Cerebellar cortex (tissue), 1 donor: ENCODE data around the gene RAD23A.

Experiments used
- DNase-seq: peaks from one replicate; pipeline ENCODE4 v3.0.0-alpha.2; 2015; ENCODE audit warnings: low spot score

RAD23A gene

DNA sequence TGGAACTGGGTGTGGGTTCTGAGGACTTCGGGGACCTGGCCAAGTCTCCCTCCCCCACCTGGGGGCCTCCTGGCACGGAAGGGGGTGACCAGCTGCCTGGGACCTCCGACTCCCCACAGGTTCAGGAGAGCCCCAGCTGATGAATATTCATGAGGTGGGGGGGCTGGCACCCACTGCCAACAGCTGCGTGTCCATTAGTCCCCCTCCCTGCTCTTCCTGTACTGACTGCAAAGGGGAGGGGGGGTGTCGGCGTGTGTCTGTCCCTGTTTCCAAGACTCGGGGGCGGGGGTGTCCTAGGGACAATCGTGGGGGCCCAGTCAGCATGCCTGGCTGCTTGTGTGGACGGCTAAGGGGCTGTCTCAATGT lies 39.0 kb downstream of the RAD23A start:
- DNase-seq, result no peak

DNA sequence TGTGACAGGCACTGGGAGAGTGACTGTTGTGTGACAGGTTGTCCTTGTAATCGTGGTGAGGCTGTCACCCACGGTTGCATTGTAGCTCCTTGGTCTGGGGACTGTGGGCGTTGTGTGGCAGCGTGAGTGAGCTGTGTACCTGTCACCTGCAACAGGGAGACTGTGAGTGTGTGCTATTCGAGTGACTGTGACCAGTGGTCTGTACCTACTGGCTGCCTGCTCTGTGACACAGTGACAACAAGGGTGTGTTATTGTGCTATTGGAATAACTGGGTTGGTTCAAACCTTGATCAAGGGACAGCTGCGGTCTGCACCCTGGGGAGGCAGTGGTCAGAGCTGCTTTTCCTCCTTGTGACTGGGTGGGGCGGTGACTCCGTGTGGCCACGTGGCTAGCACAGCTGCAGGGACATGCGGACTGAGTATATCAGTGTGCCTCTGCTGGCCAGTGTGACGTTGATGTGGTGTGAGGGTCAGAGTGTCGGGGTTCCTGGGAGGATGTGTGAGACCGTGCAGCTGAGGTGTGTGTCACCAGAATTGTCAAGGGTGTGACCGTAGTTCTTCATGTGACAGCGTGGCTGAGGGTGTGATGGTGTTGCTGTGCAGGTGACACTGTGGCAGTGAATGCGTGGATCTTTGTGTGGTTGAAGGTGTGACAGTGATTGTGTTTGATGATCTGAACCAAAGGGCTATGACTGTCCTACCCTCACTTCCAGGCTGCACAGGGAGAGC lies 39.6 kb downstream of the RAD23A start:
- no peak for DNase-seq

DNA sequence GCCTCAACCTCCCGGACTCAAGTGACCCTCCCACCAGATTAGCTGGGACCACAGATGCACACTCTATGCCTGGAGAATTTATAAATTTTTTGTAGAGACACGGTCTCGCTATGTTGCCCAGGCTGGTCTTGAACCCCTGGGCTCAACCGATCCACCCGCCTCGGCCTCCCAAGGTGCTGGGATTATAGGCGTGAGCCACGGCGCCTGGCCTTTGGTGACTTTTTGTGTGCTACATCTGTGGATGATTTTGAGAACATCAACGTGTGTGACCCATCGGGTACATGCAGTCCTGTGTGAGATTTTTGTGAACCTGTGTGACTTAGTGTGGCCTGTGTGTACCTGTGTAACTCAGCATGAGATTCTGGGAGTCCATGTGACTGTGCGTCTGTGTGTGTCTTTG lies 41.1 kb downstream of the RAD23A start:
- DNase-seq, result no peak

DNA sequence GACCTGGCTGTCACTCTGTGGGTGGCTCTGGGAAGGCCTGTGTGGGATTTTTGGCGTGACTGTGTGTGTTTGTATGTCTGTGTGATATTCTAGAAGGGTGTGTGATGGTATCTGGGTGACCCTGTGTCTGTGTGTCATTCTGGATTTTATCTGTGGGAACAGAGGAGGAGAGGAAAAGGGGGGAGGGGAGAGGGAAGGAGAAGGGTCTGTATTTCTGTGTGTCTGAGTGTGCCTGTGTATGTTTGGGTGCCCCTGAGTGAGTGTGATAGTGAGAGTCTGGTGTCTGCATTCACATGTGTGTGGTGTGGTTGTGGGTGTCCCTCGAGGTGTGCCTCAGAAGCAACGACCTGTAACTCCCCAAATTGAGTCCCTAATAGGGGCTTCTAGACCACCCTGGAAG lies 41.5 kb downstream of the RAD23A start:
- no peak for DNase-seq

GRCh38 chr19:12987781-12988180 lies 42.1 kb downstream of the RAD23A start:
- DNase-seq, result no peak

DNA sequence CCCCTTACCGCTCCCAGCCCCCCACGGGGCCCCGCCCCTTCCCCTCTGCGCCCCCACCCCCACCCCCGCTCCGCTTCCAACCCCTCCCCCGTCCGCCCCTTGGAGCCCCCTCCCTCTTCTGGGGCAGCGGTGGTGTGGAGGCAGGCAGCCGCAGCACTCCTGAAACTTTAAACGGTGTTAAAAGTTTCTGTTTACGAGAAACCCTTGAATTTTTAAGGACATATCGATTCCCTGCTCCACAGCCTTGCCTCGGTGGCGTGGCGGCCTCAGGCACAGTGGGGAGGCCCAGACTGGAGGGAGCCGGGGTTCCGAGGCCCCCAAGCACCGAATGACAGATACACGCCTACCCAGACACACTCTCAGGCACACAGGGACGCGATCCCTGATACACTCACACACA lies 44.8 kb downstream of the RAD23A start:
- no peak for DNase-seq

DNA sequence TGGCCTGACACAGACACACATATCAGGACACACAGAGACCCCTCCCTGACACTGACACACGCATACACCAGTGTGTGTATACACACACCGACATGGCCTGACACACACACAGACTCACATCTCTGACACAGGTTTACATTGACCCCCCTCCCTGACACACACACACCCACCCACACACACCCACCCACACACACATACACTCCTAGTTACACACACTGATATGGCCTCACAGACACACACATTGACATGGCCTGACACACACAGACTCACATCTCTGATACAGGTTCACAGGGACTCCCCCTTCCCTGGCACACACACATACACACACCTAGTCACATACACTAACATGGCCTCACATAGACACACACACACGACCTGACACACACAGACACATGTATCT lies 45.2 kb downstream of the RAD23A start:
- no peak for DNase-seq

GRCh38 chr19:12991296-12991695 lies 45.6 kb downstream of the RAD23A start:
- no peak for DNase-seq

DNA sequence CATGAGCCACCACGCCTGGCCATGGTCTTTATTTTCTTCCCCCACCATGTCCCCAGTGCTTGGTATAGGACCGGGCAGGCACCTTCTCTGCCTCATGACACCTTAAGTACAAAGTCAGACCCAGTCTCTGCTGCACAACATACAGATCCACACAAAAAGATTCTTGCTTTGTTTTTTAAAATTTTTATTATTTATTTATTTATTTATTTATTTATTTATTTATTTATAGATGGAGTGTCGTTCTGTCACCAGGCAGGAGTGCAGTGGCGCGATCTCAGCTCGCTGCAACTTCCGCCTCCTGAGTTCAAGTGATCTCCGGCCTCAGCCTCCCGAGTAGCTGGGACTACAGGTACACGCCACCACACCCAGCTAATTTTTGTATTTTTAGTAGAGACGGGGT lies 47.1 kb downstream of the RAD23A start:
- DNase-seq, result no peak

- DNase-seq, result no peak
Observed at GRCh38 chr19:12993562-12993961, 47.9 kb downstream of the RAD23A start.

DNA sequence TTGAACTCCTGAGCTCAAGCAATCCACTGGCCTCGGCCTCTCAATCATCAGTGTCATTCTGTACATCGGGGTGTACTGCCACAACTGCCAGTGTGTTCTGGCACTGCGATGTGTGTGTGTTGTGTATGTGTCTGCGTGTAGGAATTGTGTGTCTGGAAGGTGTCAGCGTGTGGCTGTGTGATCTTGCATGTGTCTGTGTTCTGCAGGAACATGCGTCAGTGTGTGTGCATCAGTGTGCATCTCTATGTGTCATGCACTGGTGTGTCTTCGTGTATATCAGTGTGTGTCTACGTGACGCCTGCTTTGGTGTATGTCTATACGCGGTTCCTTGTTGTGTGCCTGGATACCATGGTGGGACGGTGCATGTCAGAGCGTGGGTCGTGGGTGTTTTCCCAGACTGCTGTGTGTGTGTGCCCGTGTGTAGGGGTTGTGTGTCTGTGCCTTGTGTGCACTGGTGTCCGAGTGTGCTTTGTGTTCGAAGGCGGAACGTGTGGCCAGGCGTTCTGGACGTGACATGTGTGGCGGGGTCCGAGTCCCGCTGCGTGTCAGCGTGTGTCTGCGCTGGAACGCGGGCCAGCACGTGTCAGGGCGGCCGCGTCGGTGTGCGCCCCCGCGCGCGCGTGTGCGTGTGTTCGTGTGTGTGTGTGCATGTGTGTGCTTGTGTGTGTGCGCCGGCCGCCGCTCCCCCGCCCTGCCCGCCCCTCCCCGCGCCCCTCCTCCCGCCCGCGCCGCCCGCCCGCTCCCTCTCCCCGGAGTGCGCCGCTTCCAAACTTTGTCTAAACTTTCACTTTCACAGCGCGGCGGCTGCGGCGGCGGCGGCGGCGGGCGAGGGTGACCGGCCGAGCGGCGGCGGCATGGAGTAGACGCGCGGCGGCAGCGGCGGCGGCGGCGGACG lies 49.3 kb downstream of the RAD23A start, which contains the start of gene NFIX:
Gene NFIX (plus strand): TSS at position 775 of the 895 bp plus-strand sequence. CDS start 363 bp downstream, outside the sequence.
- DNase-seq, result peak; percentile 28

GRCh38 chr19:12995596-12996405 lies 50.1 kb downstream of the RAD23A start:
- DNase-seq, result peak; percentile 16

GRCh38 chr19:12996406-12997094 lies 50.9 kb downstream of the RAD23A start:
- no peak for DNase-seq

DNA sequence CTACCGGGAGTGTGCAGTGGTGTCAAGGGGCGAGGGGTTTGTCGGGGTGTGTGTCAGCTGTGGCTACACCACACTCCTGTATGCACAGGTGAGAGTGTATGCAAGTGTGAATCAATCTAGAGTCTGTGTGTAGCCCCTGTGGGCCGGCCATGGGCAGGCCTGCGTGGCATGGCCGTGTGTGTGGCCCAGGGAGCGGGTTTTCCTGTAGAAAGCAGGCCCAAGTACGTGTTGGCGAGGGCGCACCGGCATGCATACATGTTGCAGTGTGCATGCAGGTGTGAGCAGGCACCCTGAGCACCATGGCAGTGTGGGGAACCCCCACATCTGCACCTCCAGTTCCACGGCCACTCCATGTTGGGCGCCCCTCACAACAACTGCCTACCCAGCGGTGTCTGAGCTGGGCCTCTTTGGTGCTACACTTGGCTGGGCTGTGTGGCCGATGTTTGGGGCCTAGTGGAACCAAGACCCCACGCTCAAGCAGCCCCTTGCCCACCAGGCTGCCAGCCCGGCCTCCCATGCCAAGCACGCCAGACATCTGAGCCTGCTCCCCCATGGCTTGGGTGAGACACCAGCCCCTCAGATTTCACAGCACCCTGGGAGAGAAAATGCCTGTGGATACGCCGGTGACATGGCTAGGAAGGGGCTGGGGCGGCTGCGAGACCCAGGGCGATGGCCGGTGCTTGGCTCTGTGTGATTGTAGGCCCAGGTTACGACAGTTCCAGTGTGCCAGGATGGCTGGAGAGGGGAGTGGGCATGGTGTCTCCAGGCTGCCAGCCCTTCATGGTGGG lies 51.7 kb downstream of the RAD23A start:
- no peak for DNase-seq

DNA sequence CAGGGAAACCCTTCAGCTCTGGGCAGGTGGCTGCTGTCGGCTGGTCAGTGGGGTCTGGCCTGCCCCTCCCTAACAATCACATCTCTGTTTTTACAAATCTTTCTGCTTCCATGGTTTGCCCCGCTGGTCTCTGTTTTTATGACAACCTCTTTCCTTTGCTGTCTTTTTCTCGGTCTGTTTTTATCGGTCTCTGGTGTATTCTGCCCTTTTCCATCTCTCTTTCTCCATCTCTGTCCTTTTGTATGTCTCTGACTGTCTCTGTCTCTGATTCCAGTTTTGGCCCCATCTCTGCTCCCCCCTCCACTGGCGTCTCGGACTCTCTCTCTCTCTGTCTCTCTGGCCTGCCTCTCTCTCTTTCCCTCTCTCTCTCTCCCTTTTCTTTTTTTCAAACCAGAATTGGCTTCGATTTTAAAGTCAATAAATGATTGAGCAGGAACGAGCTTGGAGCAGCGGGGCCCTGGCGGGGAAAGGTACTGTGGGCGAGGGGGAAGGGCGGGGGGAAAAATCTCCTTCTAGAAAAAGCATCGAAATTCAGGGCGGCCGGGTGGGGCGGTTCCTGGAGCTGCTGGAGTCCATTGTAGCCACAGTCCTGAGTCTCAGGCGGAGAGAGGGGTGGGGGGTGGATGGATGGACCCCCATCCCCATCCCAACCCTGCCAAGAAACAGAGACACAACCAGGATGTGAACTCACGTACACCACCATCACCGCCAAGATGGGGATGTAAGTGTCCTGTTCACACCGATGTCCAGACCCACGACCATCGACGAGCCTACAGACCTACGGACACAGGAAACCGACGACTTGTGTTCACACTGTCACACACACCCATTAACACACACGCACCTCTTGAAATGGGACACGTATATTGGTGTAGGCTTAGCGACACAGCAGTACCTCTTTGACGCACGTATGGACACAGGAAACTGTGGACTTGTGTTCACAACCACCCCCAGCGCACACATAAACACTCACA lies 52.6 kb downstream of the RAD23A start:
- DNase-seq, result no peak

DNA sequence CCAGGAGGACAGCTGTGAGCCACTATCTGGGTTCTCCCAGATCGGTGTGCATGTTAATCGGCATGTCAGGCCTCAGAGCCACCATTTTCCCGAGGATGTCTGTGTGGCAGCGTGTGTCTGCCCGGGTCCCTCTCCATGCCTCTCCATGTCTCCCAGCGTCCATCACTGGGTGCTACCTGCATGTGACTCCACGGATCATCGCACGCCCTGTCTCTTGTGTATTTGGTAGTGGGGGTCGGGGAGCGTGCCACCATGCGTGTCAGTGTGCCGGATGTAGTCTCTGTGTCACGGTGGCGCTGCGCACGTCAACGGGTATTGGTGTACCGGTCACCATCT lies 55.5 kb downstream of the RAD23A start:
- no peak for DNase-seq

- DNase-seq, result peak; percentile 79
Observed at GRCh38 chr19:13001502-13002165, 56.0 kb downstream of the RAD23A start.

GRCh38 chr19:13002166-13002898 lies 56.7 kb downstream of the RAD23A start:
- DNase-seq, result peak; percentile 93

- peak; percentile 69 for DNase-seq
Observed at GRCh38 chr19:13003081-13003480, 57.4 kb downstream of the RAD23A start.
